Panc1 (cell line): ENCODE results near the gene HADH. TPM values are rescaled to one million over a fixed set of nuclear protein-coding genes. Genes with fewer than 3 reads are reported as not detected.

ENCODE experiments used
- ATAC-seq: fragments of 200-7000 bp; cut with Tn5 transposase; 2 replicates; pipeline ENCODE4 v1.9.1; 2020; ENCODE audit warnings: mild to moderate bottlenecking, moderate library complexity
- BruUV-seq: library from RNA; stranded (reverse); fragments of 400-500 nt; replicated peaks from 2 replicates; lab custom pipeline; 2021; lab: Mats Ljungman, UMichigan
- CTCF ChIA-PET: fragments of 300-600 bp; sonication (Branson Sonifier 250); formaldehyde crosslinking; loops from one replicate; lab custom pipeline; 2022; ENCODE audit warnings: antibody characterized with exemption; lab: Charles Lee
- POLR2A ChIA-PET: fragments of 300-600 bp; sonication (Branson Sonifier 250); formaldehyde crosslinking; loops from one replicate; lab custom pipeline; 2022; ENCODE audit warnings: antibody characterized with exemption; lab: Charles Lee
- DNase-seq: peaks from one replicate; pipeline ENCODE4 v3.0.0-alpha.2; 2010; ENCODE audit warnings: low read depth, low spot score
- H3K27ac ChIP-seq: 2 replicates; pipeline ENCODE4 v1.5.1; 2011; ENCODE audit warnings: mild to moderate bottlenecking, low read length, inconsistent platforms
- H3K27me3 ChIP-seq: fragments of 200-500 bp; sonication (Bioruptor generic); 2 replicates; pipeline ENCODE4 v1.6.0; 2014; ENCODE audit warnings: low read length, inconsistent platforms; ENCODE audit not compliant: control insufficient read depth, insufficient read depth
- H3K36me3 ChIP-seq: fragments of 200-500 bp; sonication (Bioruptor generic); 2 replicates; pipeline ENCODE4 v1.5.1; 2014; ENCODE audit warnings: inconsistent platforms, mild to moderate bottlenecking, low read length, moderate library complexity; ENCODE audit not compliant: control insufficient read depth, insufficient read depth
- H3K4me1 ChIP-seq: 2 replicates; pipeline ENCODE4 v1.5.1; 2011; ENCODE audit warnings: inconsistent platforms, mild to moderate bottlenecking, low read length, moderate library complexity; ENCODE audit not compliant: control insufficient read depth, insufficient read depth
- H3K4me3 ChIP-seq, 2 experiments: 2 replicates each; pipeline ENCODE4 v1.5.1; 2011 to 2012; ENCODE audit warnings: low read depth in 2 of 2, low read length in 2 of 2, mild to moderate bottlenecking in 2 of 2, inconsistent platforms in 1 of 2, moderate library complexity in 1 of 2
- H3K9me3 ChIP-seq: fragments of 200-500 bp; sonication (Bioruptor generic); 2 replicates; pipeline ENCODE4 v1.5.1; 2014; ENCODE audit warnings: low read depth, mild to moderate bottlenecking, inconsistent platforms, low read length, moderate library complexity; ENCODE audit not compliant: control insufficient read depth, insufficient read depth
- CTCF ChIP-seq: fragments of 450-650 bp; IDR thresholded peaks from 2 replicates; pipeline ENCODE4 v1.5.1; 2017; ENCODE audit warnings: mild to moderate bottlenecking
- POLR2AphosphoS5 ChIP-seq: IDR thresholded peaks from 2 replicates; pipeline ENCODE4 v1.6.1; 2012; ENCODE audit warnings: mild to moderate bottlenecking, low read depth, low read length, moderate library complexity
- REST ChIP-seq, 2 experiments: IDR thresholded peaks; 2 replicates each; pipeline ENCODE4 v1.6.1; 2011 to 2012; ENCODE audit warnings: low read depth in 2 of 2, control low read depth in 1 of 2, low read length in 1 of 2, mild to moderate bottlenecking in 1 of 2, moderate library complexity in 1 of 2; ENCODE audit not compliant: insufficient read depth in 1 of 2
- SIN3A ChIP-seq: IDR thresholded peaks from 2 replicates; pipeline ENCODE4 v1.6.1; 2012; ENCODE audit warnings: low read depth, mild to moderate bottlenecking, low read length, moderate library complexity, borderline replicate concordance; ENCODE audit not compliant: insufficient read depth
- TCF7L2 ChIP-seq: IDR thresholded peaks from 2 replicates; pipeline ENCODE4 v1.6.1; 2011; ENCODE audit warnings: mild to moderate bottlenecking, low read depth, low read length, inconsistent platforms
- in situ Hi-C: cut with HindIII; loops from 2 replicates; pipeline ENCODE4 v1.10.0; 2016; ENCODE audit warnings: low sequenced_read_pairs, low pct_unique_long_range_greater_than_20kb
- intact Hi-C: fragments of 100-400 bp; cut with micrococcal nuclease; formaldehyde crosslinking; loops from one replicate; pipeline ENCODE4 v1.10.0; 2022; ENCODE audit not compliant: unreplicated experiment
- total RNA-seq: library from RNA; stranded (reverse); gene quantifications from one replicate; pipeline ENCODE4 v1.2.1, GENCODE V29; 2021; ENCODE audit not compliant: unreplicated experiment

HADH gene
- total RNA-seq, 1 experiment from 2014 or later = 20.0 TPM

- CTCF ChIA-PET = no interaction called here
Measured at GRCh38 chr4:107999932-108000539, 10.3 kb downstream of the HADH start.

GRCh38 chr4:108001540-108002135, 11.9 kb downstream of the HADH start:
- Histone ChIP-seq H3K4me3 (no peak overlapping the region), H3K36me3 (no peaks in the 10 kb centered on the region), H3K27ac (no peak overlapping the region), H3K9me3 (no peaks in the 10 kb centered on the region), H3K27me3 (no peaks in the 10 kb centered on the region), H3K4me1 (no peaks in the 10 kb centered on the region)
- in situ Hi-C loops (no loop called here), intact Hi-C loops (no loop called here)
- ATAC-seq = no peak
- CTCF ChIA-PET = no interaction called here
- POLR2A ChIA-PET = no interaction called here
- no peak for DNase-seq
- no TSS peak for BruUV-seq
- TF ChIP-seq REST (IDR thresholded peaks at IDR 0.05; ENCODE audit: insufficient read depth in 1 of 2, low read depth in 2 of 2, low read length in 1 of 2) (no peak), SIN3A (no peak), POLR2AphosphoS5 (no peak), CTCF (no peak), TCF7L2 (no peak)

More at GRCh38 chr4:107999932-108000539, 10.3 kb downstream of the HADH start:
- in situ Hi-C loops = no loop called here
- Histone ChIP-seq H3K4me3 (no peak overlapping the region), H3K9me3 (no peaks in the 10 kb centered on the region), H3K27ac (no peak overlapping the region), H3K4me1 (no peaks in the 10 kb centered on the region), H3K36me3 (no peaks in the 10 kb centered on the region; the same call in 1 of the 2 replicates), H3K27me3 (no peaks in the 10 kb centered on the region)
- TF ChIP-seq TCF7L2 = no peak
- TF ChIP-seq SIN3A = no peak
- no peak for TF ChIP-seq POLR2AphosphoS5
- no peak for TF ChIP-seq CTCF
- TF ChIP-seq REST (IDR thresholded peaks at IDR 0.05; ENCODE audit: insufficient read depth in 1 of 2, low read depth in 2 of 2, low read length in 1 of 2) = no peak
- ATAC-seq = no peak
- intact Hi-C loops = no loop called here
- POLR2A ChIA-PET = no interaction called here
- no peak for DNase-seq
- BruUV-seq = no TSS peak
